ENCODE data around the gene LEAP2.

GRCh38 chr5:132831095-132831860, 42.2 kb upstream of the LEAP2 start:
- TF ChIP-seq CTCF (IDR thresholded peaks at IDR 0.05; ENCODE audit: insufficient read depth, low read depth, low read length), result no peak
- no peak for TF ChIP-seq EZH2 (IDR thresholded peaks at IDR 0.05; ENCODE audit: insufficient read depth, low read length)
